WTC11 (cell line): ENCODE data around the gene PFN1. TPM values are rescaled to one million over a fixed set of nuclear protein-coding genes. Genes with fewer than 3 reads are reported as not detected.
A peak's percentile ranks its signal among the peaks of the same experiment; 100 is the strongest.

Source experiments
- ATAC-seq: fragments of 200-7000 bp; cut with Tn5 transposase; 2 replicates; pipeline ENCODE4 v1.10.0; 2021; ENCODE audit warnings: mild to moderate bottlenecking, moderate library complexity
- CTCF ChIA-PET: fragments of 300-600 bp; sonication (Branson Sonifier 250); formaldehyde crosslinking; loops from one replicate; lab custom pipeline; 2021; ENCODE audit warnings: antibody characterized with exemption; lab: Charles Lee
- POLR2A ChIA-PET: fragments of 350-600 bp; sonication (Branson Sonifier 250); formaldehyde crosslinking; loops from one replicate; lab custom pipeline; 2021; ENCODE audit warnings: antibody characterized with exemption; lab: Charles Lee
- DNase-seq: peaks from one replicate; pipeline ENCODE4 v3.0.0; 2021; ENCODE audit warnings: low spot score
- H3K27ac Mint-ChIP-seq: 2 replicates; pipeline ENCODE4 v1.8.0; 2021; ENCODE audit warnings: mixed read lengths
- H3K27me3 Mint-ChIP-seq: 2 replicates; pipeline ENCODE4 v1.8.0; 2021; ENCODE audit warnings: low read depth, mild to moderate bottlenecking, moderate library complexity, mixed read lengths
- H3K36me3 Mint-ChIP-seq: 2 replicates; pipeline ENCODE4 v1.8.0; 2021; ENCODE audit warnings: mixed read lengths
- H3K4me1 Mint-ChIP-seq: 2 replicates; pipeline ENCODE4 v1.8.0; 2022; ENCODE audit warnings: mixed read lengths
- H3K4me3 Mint-ChIP-seq: 2 replicates; pipeline ENCODE4 v1.8.0; 2021; ENCODE audit warnings: mild to moderate bottlenecking, moderate library complexity, mixed read lengths
- H3K9me3 Mint-ChIP-seq: 2 replicates; pipeline ENCODE4 v1.8.0; 2021; ENCODE audit warnings: mixed read lengths
- CBFB ChIP-seq: sonication (generic); formaldehyde crosslinking; IDR thresholded peaks from 2 replicates; pipeline ENCODE4 v1.8.1; 2022; ENCODE audit warnings: mild to moderate bottlenecking, low read depth, missing genetic modification reagents
- ETV6 ChIP-seq: sonication (generic); formaldehyde crosslinking; IDR thresholded peaks from 2 replicates; pipeline ENCODE4 v1.8.1; 2022; ENCODE audit warnings: mild to moderate bottlenecking, missing genetic modification reagents
- GRHL2 ChIP-seq: fragments of 250-450 bp; sonication (Bioruptor Pico); IDR thresholded peaks from 2 replicates; pipeline ENCODE4 v1.8.0; 2022; ENCODE audit warnings: mild to moderate bottlenecking, moderate library complexity; ENCODE audit not compliant: insufficient replicate concordance, severe bottlenecking
- GTF2I ChIP-seq: fragments of 250-450 bp; sonication (Bioruptor Pico); conservative IDR thresholded peaks from 2 replicates; pipeline ENCODE4 v1.4.0; 2021; ENCODE audit warnings: mild to moderate bottlenecking
- IRF2 ChIP-seq: sonication (generic); formaldehyde crosslinking; IDR thresholded peaks from 2 replicates; pipeline ENCODE4 v1.8.0; 2022; ENCODE audit warnings: low read depth, missing genetic modification reagents, borderline replicate concordance
- KAT7 ChIP-seq: sonication (generic); formaldehyde crosslinking; IDR thresholded peaks from 2 replicates; pipeline ENCODE4 v1.8.1; 2023; ENCODE audit warnings: missing genetic modification reagents, mild to moderate bottlenecking, borderline replicate concordance
- NR3C1 ChIP-seq: sonication (generic); formaldehyde crosslinking; conservative IDR thresholded peaks from 2 replicates; pipeline ENCODE4 v1.8.1; 2023; ENCODE audit warnings: low read depth, mild to moderate bottlenecking, missing genetic modification reagents
- PRRX2 ChIP-seq: fragments of 250-450 bp; sonication (Bioruptor Pico); IDR thresholded peaks from 2 replicates; pipeline ENCODE4 v1.8.0; 2021; ENCODE audit warnings: mild to moderate bottlenecking
- SMAD3 ChIP-seq: sonication (generic); formaldehyde crosslinking; IDR thresholded peaks from 2 replicates; pipeline ENCODE4 v1.8.0; 2022; ENCODE audit warnings: missing genetic modification reagents, mild to moderate bottlenecking, borderline replicate concordance
- TP53 ChIP-seq: sonication (generic); formaldehyde crosslinking; IDR thresholded peaks from 2 replicates; pipeline ENCODE4 v1.8.1; 2023; ENCODE audit warnings: mild to moderate bottlenecking, missing genetic modification reagents
- ZNF138 ChIP-seq: sonication (generic); formaldehyde crosslinking; conservative IDR thresholded peaks from 2 replicates; pipeline ENCODE4 v1.8.1; 2022; ENCODE audit warnings: mild to moderate bottlenecking, moderate library complexity, missing genetic modification reagents
- ZNF263 ChIP-seq: sonication (generic); formaldehyde crosslinking; IDR thresholded peaks from 2 replicates; pipeline ENCODE4 v1.8.1; 2022; ENCODE audit warnings: low read depth, mild to moderate bottlenecking, moderate library complexity, missing genetic modification reagents
- ZNF671 ChIP-seq: fragments of 250-450 bp; sonication (Bioruptor Pico); IDR thresholded peaks from 2 replicates; pipeline ENCODE4 v1.8.0; 2021; ENCODE audit warnings: mild to moderate bottlenecking
- total RNA-seq: library from RNA; stranded (reverse); gene quantifications from 3 replicates; pipeline ENCODE4 v1.2.3, GENCODE V29; 2021
- TF ChIP-seq, protein P1 (sequence below): sonication (generic); formaldehyde crosslinking; IDR thresholded peaks from 2 replicates; pipeline ENCODE4 v1.8.1; 2022; ENCODE audit warnings: mild to moderate bottlenecking, missing genetic modification reagents, moderate library complexity, borderline replicate concordance
- TF ChIP-seq, protein P2 (sequence below): sonication (generic); formaldehyde crosslinking; IDR thresholded peaks from 2 replicates; pipeline ENCODE4 v1.8.0; 2023; ENCODE audit warnings: missing genetic modification reagents
- TF ChIP-seq, protein P3 (sequence below): sonication (generic); formaldehyde crosslinking; IDR thresholded peaks from 2 replicates; pipeline ENCODE4 v1.8.1; 2022; ENCODE audit warnings: mild to moderate bottlenecking, moderate library complexity, missing genetic modification reagents
- TF ChIP-seq, protein P4 (sequence below): sonication (generic); formaldehyde crosslinking; IDR thresholded peaks from 2 replicates; pipeline ENCODE4 v1.8.1; 2023; ENCODE audit warnings: mild to moderate bottlenecking, moderate library complexity, missing genetic modification reagents
- TF ChIP-seq, protein P5 (sequence below): fragments of 250-450 bp; sonication (Bioruptor Pico); IDR thresholded peaks from 2 replicates; pipeline ENCODE4 v1.9.0; 2021; ENCODE audit warnings: mild to moderate bottlenecking
- TF ChIP-seq, protein P6 (sequence below): fragments of 250-450 bp; sonication (Bioruptor Pico); IDR thresholded peaks from 2 replicates; pipeline ENCODE4 v1.9.0; 2021; ENCODE audit warnings: moderate library complexity, mild to moderate bottlenecking, inconsistent platforms, borderline replicate concordance

PFN1 gene
- total RNA-seq, 1 experiment from 2014 or later: 1,289 TPM

DNA sequence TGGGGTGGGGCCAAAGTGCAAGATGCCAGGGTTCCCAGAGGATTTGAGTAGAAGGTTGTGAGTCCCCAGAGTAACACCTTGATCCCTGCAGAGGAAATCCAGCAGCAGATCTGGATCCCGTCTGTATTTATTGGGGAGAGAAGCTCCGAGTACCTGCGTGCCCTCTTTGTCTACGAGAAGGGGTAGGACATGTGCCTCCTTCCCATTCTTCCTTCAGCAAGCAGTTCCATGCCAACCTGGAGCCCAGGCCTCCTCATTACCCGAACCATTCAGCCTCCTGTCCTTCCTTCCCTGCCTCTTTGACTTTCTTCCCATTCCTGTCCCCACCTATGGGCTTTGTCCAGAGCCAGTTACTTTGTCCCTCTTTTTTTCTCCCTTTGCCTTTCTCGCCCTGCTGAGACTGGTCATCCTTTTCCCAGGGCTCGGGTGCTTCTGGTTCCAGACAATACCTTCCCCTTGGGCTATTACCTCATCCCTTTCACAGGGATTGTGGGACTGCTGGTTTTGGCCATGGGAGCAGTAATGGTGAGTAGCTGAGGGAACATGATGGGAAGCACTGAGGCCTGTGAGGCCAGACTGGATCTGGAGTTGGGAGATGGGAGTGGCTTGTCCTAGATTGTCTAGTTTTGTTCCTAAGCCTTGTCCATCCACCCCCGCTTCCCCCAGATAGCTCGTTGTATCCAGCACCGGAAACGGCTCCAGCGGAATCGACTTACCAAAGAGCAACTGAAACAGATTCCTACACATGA is 5.4 kb downstream of the PFN1 start:
- CTCF ChIA-PET: no interaction called here
- H3K36me3 Mint-ChIP-seq: peaks cover 54% of the 10 kb centered on the region

DNA sequence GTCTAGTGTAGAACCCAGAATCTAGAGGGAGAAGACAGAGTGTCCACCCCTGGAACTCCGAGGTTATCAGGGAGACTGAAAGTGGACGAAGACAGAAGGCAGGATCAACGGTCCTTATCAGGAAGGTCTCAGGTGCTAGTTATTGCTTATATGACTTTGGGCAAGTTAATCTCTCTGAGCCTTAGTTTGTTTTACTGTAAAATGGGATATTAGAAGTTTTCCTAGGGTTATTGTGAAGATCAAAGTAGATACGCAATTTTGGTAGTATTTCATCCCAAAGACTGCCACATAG is 7.1 kb downstream of the PFN1 start:
- peaks cover 52% of the 10 kb centered on the region for H3K36me3 Mint-ChIP-seq
- H3K9me3 Mint-ChIP-seq: no peaks in the 10 kb centered on the region
- no peaks in the 10 kb centered on the region for H3K27me3 Mint-ChIP-seq
- H3K27ac Mint-ChIP-seq: peak overlapping the region; percentile 98
- peaks cover 36% of the 10 kb centered on the region for H3K4me1 Mint-ChIP-seq
- DNase-seq (no peak), ATAC-seq (no peak)
- ChIA-PET CTCF (interaction anchor here (0.9 kb wide), 1 partner anchor 37 kb away, joined by 3 read pairs; no protein-coding TSS in a partner anchor), POLR2A (interaction anchor here (2.6 kb wide), 1 partner anchor 26 kb away, joined by 38 read pairs; the partner anchor contains the start of gene SPAG7)
- TF ChIP-seq, protein P1, sequence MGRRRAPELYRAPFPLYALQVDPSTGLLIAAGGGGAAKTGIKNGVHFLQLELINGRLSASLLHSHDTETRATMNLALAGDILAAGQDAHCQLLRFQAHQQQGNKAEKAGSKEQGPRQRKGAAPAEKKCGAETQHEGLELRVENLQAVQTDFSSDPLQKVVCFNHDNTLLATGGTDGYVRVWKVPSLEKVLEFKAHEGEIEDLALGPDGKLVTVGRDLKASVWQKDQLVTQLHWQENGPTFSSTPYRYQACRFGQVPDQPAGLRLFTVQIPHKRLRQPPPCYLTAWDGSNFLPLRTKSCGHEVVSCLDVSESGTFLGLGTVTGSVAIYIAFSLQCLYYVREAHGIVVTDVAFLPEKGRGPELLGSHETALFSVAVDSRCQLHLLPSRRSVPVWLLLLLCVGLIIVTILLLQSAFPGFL (CRISPR knock-in tag): no peak
- TF ChIP-seq GTF2I (CRISPR knock-in tag): no peak
- TF ChIP-seq, protein P2, sequence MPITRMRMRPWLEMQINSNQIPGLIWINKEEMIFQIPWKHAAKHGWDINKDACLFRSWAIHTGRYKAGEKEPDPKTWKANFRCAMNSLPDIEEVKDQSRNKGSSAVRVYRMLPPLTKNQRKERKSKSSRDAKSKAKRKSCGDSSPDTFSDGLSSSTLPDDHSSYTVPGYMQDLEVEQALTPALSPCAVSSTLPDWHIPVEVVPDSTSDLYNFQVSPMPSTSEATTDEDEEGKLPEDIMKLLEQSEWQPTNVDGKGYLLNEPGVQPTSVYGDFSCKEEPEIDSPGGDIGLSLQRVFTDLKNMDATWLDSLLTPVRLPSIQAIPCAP (CRISPR knock-in tag): no peak
- TF ChIP-seq CBFB (CRISPR knock-in tag): no peak
- no peak for TF ChIP-seq ZNF671 (CRISPR knock-in tag)
- no peak for TF ChIP-seq ZNF263
- no peak for TF ChIP-seq PRRX2 (CRISPR knock-in tag)
- TF ChIP-seq, protein P3, sequence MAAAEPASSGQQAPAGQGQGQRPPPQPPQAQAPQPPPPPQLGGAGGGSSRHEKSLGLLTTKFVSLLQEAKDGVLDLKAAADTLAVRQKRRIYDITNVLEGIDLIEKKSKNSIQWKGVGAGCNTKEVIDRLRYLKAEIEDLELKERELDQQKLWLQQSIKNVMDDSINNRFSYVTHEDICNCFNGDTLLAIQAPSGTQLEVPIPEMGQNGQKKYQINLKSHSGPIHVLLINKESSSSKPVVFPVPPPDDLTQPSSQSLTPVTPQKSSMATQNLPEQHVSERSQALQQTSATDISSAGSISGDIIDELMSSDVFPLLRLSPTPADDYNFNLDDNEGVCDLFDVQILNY (CRISPR knock-in tag): no peak
- TF ChIP-seq, protein P4, sequence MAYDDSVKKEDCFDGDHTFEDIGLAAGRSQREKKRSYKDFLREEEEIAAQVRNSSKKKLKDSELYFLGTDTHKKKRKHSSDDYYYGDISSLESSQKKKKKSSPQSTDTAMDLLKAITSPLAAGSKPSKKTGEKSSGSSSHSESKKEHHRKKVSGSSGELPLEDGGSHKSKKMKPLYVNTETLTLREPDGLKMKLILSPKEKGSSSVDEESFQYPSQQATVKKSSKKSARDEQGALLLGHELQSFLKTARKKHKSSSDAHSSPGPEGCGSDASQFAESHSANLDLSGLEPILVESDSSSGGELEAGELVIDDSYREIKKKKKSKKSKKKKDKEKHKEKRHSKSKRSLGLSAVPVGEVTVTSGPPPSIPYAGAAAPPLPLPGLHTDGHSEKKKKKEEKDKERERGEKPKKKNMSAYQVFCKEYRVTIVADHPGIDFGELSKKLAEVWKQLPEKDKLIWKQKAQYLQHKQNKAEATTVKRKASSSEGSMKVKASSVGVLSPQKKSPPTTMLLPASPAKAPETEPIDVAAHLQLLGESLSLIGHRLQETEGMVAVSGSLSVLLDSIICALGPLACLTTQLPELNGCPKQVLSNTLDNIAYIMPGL: no peak
- H3K4me3 Mint-ChIP-seq: peak overlapping the region; percentile 96

More for the DNA sequence above, 5.4 kb downstream of the PFN1 start:
- H3K27ac Mint-ChIP-seq: peak overlapping the region; percentile 82
- no peak for DNase-seq
- POLR2A ChIA-PET: no interaction called here
- H3K27me3 Mint-ChIP-seq: no peaks in the 10 kb centered on the region
- H3K4me3 Mint-ChIP-seq: no peak overlapping the region
- no peaks in the 10 kb centered on the region for H3K9me3 Mint-ChIP-seq
- ATAC-seq: no peak
- TF ChIP-seq, protein P5, sequence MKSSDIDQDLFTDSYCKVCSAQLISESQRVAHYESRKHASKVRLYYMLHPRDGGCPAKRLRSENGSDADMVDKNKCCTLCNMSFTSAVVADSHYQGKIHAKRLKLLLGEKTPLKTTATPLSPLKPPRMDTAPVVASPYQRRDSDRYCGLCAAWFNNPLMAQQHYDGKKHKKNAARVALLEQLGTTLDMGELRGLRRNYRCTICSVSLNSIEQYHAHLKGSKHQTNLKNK (CRISPR knock-in tag): 0 out of 2 replicates have a peak, but pooled peaks have one; percentile 4
- TF ChIP-seq KAT7: no peak
- peaks cover 43% of the 10 kb centered on the region for H3K4me1 Mint-ChIP-seq

DNA sequence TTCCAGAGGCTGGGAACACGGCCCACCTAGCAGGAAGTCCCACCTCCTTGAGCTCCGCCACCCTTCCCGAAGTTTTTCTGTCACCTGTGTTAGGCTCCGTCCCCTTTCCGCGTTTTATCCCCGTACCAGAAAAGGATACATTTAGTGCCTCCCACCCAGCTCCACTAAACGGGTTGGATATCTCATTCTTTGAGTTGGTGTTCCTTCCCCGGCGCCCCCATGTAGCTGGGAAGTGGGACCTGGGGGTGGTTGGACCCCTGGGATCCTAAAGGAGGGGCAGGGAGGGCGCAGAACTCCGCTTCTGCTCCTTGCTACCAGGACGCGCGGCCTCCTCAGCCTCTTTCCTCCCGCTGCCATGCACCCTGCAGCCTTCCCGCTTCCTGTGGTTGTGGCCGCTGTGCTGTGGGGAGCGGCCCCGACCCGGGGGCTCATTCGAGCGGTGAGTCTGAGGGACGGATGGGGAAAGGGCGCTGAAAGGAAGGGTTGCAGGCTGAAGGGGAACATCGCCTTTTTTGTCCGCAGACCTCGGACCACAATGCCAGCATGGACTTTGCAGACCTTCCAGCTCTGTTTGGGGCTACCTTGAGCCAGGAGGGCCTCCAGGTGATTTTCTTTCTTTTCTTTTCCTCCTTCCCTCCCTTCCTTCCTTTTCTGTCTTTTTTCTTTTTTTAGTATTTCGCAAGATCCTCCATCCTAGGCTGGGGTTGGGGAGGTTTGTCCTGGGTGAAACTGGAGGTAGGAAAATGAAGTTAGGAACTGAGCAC is 7.6 kb downstream of the PFN1 start:
- ChIA-PET POLR2A (interaction anchor here (0.7 to 2.6 kb wide), 8 partner anchors 8 to 57 kb away, joined by 3 to 38 read pairs (median 3); partner anchors contain the start of genes CHRNE, GP1BA, INCA1 and KIF1C), CTCF (interaction anchor here (0.5 to 2.6 kb wide), 16 partner anchors 10 to 498 kb away, joined by 3 to 38 read pairs (median 5); partner anchors contain the start of genes C1QBP, CAMTA2, CHRNE and ENO3)
- DNase-seq: peak; percentile 70
- peaks cover 32% of the 10 kb centered on the region for H3K4me1 Mint-ChIP-seq
- no peaks in the 10 kb centered on the region for H3K27me3 Mint-ChIP-seq
- no peaks in the 10 kb centered on the region for H3K9me3 Mint-ChIP-seq
- ATAC-seq: peak; percentile 38
- H3K36me3 Mint-ChIP-seq: peaks cover 51% of the 10 kb centered on the region
- H3K4me3 Mint-ChIP-seq: peak overlapping the region; percentile 96
- H3K27ac Mint-ChIP-seq: peak overlapping the region; percentile 98
- TF ChIP-seq, protein P5 (CRISPR knock-in tag): no peak
- TF ChIP-seq ZNF138 (CRISPR knock-in tag) (no peak), IRF2 (CRISPR knock-in tag) (no peak), TP53 (CRISPR knock-in tag) (no peak), SMAD3 (0 out of 2 replicates have a peak, but pooled peaks have one; percentile 17), NR3C1 (CRISPR knock-in tag) (no peak), GRHL2 (CRISPR knock-in tag) (no peak), ETV6 (peak; percentile 76)
- TF ChIP-seq, protein P6, sequence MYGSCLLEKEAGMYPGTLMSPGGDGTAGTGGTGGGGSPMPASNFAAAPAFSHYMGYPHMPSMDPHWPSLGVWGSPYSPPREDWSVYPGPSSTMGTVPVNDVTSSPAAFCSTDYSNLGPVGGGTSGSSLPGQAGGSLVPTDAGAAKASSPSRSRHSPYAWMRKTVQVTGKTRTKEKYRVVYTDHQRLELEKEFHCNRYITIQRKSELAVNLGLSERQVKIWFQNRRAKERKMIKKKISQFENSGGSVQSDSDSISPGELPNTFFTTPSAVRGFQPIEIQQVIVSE: no peak
- TF ChIP-seq, protein P2 (CRISPR knock-in tag): no peak
